Measurements from ENCODE around the gene TTC13.

The TTC13 gene

DNA sequence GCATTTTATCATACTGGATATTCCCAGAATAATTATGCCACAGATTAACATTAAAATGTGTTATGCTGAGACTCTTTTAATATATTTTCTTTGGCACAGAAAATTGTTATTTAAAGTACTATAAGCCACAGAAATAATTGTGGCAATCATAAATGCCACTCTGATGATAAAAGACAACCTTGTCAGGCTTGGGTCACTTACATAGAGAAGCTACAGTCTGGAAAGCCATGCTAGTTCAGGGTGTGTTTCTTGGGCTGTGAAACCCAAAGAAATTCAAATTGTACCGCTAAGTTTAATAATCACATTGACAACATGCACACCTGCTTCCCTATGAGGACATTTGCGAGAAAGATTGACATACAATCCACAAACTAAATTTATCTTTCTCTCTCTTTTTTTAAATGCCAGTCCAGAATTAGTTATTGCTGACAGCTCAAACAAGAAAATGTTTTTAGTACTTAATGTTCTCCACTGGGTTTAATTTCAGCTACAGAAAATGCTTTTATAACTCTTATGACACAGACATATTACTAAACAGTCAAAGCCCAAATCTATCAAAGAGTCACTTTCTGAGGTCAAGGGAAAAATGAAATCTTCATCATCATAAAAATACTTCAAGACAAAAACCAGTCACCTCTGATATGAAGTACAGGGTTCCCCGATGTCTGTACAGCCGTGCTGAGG lies 38.7 kb downstream of the TTC13 start:
- no peak for DNase-seq

DNA sequence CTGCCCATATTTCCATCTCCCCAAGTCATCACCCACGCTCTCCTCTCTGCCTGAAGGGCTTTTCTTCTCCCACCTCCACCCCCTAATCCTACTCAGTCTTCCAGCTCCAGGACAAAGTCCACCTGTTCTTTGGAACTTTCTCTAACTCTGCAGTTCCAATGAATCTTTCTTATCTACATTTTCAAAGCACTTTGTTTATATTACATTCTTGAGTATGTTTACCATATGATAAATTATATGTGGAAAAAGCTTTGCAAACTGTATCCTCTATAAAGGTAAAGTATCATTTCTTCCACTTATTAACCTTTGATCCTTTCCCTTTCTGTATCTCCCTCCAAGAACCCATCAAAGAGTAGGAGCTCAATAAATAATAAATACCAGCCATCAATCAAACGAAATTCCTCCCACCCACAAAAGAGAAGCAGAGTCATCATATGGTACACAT lies 39.7 kb downstream of the TTC13 start:
- no peak for DNase-seq

DNA sequence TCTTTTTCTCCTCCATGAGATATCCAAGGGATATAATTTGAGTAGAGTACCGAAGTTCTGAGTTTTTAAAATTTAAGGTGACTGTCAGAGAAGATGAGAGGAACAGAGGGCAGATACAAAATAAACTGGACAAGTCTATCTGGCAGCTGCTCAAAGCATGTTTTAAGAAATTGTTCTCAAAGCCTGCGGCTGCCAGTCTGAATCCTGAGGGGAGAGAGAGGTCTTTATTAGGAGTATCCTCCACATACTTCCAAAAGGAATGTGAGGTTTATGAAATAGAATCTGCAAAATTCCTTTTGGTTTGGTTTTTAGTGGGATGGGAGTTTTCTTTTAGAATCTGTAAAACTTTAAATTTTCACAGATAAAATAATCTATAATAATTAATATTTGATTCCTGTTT lies 41.3 kb downstream of the TTC13 start:
- no peak for DNase-seq

DNA sequence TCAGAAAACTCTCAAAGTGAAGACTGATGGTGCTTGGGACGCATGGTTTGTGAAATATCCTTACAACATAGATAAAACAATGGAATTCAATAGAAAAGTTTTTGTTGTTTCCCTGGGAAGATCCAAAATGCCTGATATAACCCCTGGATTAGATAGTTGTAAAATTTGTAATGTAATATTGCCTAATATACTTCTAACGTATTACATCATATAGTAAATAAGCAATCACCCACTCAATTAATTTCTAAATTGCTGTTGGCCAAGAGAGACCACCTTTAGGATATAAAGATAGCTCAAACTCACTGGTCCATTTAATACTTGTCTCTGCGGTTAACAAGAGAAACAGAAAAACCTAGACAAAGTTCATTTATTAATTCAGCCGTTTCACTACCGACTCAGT lies 42.2 kb downstream of the TTC13 start:
- no peak for DNase-seq

DNA sequence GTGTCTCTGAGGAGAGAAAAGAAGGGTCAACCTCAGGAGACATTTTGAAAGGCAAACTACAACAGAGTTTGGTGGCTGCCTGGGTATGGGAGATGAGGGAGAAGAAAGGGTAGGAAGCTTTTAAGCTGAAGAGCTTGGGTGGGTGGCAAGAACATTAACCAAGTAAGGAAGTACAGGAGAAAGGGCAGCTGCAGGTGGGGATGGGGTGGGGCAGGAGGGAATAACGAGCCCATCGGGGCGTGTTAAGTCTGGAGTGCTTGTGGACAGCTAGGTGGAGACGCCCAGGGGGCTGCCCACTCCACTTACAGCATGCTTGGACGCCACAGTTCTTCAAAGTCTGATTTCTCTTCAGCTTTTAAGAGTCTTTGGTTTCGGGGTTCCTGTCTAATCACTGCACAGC lies 42.8 kb downstream of the TTC13 start:
- no peak for DNase-seq

DNA sequence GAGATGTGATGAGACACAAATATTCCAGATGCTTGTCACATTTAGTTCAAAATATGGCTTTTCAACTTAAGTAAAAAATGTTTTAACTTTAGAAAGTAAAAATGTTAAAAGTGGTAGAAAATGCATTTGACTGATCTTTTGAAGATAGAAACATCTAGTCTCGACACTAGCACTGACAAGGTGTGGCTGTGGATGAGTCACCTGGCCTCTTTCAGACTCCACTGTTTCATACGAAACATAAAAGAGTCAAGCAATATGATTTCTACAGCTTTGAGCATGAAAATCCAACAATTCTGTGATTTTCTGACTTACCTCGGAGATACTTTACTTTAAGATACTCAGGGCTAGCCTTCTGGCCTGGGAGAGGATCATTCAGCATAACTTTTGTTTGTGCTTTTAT lies 47.7 kb downstream of the TTC13 start:
- no peak for DNase-seq

DNA sequence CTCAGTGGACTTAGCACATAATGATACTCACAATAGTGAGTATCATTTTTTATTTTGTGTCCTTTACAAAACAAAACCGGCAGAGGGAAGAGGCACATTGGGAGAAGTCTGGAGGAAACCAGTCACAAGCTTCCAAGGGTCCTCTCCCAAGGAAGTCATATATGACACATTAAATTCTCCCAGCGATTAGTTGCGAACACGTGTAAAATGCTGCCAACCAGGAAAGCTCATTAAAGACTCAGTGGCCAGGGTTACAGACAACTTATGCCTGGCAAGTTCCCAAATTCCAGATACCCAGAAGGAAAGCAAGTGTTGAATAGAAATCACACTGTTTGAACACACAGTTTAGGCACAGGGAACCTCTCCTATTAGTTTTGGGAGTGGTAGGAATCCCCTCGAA lies 52.5 kb downstream of the TTC13 start:
- no peak for DNase-seq

DNA sequence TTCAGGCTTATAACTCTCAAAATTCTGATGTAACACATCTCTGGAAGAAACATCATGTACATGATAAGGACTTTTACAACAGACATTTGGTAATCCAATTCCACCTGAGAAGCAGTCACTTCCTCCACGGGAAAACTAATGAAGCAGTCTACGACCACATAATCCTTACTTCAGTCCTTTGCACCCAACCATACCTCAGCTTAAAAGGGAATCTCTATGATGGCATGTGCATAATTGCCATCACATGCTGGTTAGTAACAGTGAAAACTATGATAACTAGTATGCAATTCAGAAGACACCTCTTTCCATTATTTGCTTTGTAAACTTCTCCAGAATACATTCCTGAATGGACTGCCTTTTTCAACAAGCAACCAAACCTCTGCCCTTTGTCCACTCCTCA lies 53.1 kb downstream of the TTC13 start:
- no peak for DNase-seq

DNA sequence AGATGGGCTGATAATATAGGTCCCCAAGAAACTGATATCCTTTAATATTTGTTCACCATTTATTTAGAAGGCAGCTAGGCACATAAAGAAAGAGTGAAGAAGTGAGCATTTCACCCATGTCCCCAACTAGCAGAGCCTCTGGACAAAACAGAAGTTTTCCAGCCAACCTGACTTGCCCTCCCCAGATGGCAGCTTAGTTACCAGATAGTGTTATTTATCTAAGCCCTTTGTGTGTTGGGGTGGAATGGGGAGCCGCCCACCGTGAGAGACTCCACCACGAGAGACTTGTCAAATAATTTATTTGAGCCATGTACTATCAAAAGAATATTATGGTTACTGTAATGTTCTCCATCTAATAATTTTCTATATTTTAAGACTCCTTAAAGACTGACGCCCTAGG lies 55.5 kb downstream of the TTC13 start:
- DNase-seq = no peak

DNA sequence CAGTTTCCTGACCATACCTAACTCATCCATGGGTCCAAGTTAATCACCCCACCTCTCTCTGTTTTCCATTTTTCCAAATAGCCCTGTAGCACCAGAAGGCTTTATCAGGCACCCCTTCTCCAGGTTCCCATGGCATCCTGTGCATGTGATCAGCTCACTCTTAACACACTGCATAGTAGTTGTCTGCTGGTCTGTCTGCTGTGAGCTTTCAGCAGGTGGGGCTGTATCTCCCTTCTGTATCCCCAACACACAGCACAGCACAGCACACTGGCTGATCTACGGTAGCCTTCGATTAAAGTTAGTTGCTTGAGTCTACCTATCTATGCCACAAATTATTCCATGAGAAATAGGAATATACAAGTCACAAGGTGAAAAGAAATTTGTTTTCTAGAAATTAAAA lies 56.0 kb downstream of the TTC13 start:
- no peak for DNase-seq

DNA sequence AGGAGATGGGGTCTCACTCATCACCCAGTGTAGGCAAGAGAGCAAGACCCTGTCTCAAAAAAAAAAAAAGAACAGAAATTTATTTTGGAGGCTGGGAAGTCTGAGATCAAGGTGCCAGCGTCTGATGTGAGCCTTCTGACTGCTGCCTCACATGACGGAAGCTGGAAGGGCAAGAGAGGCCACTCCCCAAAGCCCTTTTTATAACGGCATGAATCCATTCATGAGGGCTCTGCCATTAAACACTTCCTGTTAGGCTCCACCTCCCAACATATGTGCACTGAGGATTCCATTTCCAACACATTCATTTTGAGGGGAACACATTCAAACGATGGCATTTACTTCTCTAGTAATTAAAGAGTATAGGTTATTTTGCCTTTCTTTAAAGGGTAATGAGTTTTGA lies 59.5 kb downstream of the TTC13 start:
- DNase-seq = no peak

DNA sequence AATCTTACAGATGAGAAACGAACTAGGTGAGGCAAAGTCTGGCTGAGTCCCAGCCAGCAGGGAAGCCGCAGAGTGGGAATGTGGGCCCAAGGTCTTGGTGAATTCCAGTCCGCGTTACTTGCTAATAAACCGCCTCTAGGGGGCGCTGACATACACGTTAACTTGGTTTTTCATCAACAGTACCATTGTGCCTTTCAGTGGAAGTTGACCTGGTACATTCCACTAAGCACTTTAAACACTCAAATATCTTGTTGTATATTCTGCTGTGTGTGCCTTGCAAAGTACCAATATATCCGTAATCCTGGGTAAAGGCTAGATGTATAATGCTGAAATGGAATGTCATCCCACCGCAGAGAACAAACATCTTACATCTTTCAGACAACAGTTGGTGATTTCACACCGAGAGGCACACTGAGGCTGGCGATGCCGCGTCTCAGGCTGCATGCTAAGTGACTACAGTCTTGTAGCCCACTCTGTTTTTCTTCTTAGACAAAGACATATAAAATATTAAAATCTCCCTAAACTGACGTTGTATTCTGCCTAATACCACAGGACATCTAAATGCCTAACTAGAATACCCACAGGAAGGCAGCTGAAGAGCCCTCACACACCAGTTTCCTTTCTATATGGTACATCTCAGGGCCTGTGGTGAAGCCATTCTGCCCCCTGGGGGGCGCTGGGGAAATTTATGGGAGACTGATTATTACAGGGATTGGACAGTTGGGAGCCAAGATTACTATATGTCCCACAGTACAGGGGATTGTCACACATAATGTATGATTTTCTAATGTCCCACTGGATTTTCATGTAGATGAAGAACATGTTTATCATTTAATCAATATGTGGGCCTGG lies 61.2 kb downstream of the TTC13 start:
- peak; percentile 58 for DNase-seq

DNA sequence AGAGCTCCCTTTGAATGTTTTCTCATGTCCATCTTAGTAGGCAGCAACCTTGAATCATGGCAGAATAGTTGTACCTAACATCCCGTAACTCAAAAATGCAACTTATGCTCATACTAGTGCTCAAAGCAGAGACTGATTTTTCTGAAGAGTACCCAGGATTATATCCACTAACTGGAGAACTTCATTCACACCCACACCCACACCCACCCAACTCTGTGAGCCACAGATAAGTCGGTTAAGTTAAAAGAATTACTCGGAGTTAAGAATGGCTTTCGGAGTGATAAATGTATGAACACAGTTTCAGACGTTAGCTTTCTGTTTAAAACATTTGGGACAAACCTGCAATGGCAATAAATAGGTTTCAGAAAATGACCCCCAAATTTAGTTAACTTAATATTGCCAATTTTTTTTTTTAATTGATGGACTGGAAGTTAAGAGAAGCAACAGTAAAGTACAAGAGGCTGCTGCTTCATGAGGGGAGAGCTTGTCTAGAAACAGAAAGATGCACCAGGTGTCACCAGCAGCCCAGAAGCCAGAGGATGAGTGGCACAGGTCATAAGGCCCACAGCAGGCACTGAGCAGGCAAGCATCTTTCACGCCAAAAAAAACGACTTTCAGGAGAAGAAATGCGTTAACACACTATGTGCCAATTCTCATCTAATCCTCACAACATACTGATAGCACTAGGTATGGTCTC lies 61.9 kb downstream of the TTC13 start:
- DNase-seq = no peak

DNA sequence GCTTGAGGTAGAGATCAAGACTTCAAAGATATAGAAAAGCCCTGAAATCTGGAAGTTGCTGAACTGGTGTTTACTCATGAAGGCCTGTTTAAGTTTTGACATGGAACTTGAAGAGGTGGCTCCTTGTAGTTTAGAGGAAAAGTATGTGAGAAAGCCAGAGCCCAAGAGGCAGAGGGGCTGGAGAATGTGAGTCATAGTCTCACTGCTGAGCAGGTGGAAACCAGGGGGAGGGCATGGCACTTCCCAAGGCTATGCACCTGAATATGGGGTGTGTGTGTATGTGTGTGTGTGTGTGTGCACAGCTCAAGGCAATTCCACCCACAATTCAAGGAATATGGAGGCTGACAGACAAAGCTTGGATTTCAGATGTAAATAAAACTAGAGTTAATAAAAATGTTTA lies 63.6 kb downstream of the TTC13 start:
- no peak for DNase-seq

DNA sequence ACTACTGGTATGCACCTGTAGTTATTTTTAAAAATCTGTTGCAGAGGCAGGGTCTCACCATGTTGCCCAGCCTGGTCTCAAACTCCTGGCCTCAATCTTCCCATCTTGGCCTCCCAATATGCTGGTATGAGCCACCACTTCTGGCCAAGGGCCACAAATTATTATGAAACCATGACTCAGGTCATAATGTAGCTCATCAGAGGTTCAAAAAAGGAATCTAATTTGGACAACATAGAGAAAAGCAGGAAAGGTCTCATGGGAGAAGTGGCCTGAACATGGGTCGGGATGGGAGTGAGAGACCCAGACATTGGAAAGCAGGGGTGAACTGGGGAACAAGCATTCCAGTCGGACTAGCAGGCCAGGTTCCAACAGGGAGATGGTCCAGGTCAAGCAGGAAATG lies 65.2 kb downstream of the TTC13 start:
- DNase-seq = no peak

DNA sequence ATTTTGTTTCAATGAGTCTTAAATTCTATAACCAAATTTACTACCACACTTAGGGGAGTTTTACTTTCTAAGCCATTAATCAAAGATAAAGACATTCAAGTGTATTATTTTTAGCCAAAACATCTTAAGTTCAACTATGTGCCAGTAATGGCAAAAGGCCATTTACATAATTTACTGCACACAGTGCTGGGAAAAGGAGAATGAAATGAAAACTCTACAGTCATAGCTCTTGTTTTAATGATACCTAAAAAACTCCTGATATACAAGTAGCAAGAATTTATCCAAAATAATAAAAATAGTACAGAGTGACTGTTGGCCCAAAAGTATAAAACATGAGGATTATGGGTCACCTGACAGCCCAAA lies 67.9 kb downstream of the TTC13 start:
- DNase-seq = no peak

DNA sequence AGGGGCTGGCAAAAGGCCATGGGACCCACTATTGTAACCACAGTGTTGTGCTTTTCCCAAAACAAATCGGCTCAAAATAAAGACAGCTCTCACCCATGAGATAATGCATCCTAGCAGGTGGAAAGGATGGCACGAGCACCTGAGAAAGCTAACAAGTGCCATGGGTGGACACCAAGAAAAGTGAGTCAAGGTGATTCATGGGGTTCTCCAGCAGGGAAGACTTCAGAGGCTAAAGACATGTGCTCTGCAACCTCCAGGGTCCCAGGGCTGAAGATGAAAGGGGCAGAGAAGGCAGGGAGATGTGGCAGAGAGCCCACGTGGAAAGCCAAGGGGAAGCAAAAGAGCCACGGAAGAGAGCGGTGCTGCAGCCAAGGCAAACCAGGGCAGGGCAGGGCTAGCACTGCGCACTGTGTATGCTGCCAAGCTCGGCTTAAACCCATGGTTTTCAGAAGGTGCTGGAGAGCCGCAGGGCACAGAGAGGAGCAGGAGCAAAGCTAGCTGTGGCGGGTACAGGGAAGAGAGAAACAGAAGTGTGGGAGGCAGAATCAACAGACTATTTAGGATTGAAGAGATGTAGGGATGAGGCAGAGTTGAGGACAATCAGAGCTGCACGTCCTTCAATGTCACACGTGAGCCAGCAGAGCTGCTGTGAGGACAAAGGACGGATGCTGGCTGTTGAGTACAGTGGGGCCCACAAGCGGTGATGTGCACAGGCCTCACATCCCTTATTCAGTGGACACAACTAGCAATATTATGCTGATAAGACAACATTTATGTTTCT lies 68.5 kb downstream of the TTC13 start:
- DNase-seq = no peak

DNA sequence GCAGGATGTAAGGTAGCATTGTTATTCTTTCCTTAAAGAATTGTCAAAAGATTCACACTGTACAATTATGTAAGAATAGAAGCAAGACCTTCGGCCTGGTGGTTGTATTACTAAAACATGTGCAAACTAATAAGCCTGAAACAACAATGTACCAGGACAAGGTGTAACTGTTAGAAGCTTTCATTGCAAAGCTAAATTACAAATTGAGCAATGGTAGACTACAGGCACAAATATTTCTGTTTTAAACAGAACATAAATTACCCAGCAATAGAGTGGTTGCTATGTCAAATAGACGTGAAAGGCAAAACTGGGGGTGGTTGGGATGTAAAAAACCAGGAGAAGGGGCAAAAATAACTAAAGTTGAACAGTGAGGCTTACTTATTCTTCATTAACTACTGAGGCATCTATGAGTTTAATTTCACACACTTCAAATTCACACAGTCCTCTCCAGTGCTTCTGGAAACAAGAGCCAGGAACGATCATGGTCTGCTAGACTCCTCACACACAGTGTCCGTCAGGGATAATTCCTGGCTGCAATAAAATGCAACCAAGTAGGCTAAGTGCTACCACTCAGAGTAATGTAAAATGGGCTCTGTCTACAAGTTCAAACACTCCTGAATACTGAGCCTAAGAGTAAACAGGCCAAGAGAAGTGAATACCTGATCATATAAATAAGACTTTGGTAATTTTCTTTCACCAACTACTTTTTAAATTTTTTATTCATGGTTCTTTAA lies 71.0 kb downstream of the TTC13 start:
- no peak for DNase-seq

DNA sequence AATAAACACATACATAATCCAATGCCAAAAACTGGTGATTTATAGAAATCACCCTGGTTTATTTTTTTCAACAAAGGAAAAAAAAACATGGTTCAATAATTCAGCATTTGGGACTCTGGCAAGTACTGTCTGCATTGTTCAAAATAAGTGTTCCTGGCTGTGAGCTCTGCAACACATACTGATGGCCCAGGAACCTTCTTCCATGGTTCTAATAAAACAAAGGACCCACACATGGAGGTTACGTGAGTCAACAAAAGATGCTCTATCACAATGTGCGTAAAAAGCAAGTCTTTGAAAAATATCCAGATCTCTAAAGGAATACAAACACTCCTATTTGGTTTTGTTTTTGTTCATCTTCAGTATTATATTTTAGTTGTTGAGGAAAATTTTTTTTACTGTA lies 72.4 kb downstream of the TTC13 start:
- no peak for DNase-seq

DNA sequence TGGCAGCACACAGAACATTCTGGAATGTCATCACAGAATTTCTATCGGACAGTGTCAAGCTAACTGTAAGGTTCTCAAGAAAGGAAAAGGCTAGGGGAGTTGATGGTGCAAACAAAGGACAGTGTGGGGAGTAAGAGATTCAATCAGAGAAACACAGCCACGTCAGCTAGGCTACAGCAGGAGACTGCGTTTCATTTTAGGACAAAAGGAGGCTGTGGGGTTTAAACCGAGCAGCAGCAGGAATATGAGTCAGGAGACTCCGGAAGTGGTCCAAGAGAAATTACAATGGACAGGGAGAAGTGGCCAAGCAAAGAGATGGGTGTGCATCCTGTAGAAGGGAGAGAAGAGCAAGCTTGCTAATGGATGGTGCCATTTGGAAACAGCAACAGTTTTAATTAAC lies 72.9 kb downstream of the TTC13 start:
- no peak for DNase-seq

DNA sequence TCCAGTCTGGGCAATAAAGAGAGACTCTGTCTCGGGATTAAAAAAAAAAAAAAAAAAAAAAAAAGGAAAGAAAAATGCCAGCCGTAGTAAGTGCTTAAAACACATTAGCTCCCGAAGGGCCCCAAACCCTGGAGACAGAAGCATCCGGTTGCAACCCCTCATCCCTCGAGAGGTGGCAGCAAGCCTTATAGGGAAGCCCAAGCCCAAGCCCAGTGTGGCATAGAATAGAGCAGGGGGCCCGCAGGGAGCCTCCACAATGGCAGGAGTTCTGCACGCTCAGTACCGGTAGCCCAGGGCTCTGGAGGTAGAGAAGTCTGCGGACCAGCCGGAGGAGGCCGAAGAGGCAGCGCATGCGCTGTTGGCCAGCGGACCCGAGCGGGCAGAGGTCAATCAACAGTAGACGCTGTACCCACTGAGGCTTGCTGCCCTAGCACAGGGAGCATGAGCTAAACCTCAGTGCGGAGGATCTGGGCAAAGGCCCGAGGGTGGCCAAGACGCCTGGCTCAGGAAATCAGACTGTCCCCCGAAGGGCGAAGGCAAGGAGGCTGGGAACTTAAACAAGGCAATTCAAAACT lies 76.2 kb downstream of the TTC13 start:
- DNase-seq = no peak

DNA sequence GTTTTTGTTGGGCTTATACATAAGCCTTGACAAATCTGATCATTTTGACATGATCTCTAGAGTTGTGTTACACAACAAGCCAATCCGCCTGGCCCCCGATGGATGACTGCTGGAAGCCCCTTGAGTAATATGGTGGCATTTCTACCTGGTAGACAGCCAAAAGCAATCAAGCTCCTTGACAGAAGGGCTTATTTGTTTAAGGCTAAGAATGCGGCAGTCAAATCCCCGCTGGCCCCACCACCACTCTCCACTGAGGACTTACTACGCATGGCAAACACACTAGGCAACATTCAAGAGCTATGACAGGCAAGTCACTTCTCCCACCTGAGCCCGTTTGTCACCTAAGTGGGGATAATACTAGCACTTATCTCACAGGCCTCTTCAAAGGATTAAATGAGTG lies 77.0 kb downstream of the TTC13 start:
- DNase-seq = no peak
